ENCODE measurements around the gene PTCH1. TPM values are rescaled to one million over a fixed set of nuclear protein-coding genes. Genes with fewer than 3 reads are reported as not detected.

PTCH1 gene
- total RNA-seq, 2 donors from 2014 or later = 26.0 to 32.9 TPM

GRCh38 chr9:95406121-95406520 is 110.7 kb downstream of the PTCH1 start:
- Histone ChIP-seq H3K27me3 (ENCODE audit: control insufficient read depth, insufficient read depth, low read length, poor library complexity, severe bottlenecking) (no peaks in the 10 kb centered on the region), H3K36me3 (ENCODE audit: control insufficient read depth, insufficient read depth, low read length) (no peaks in the 10 kb centered on the region), H3K4me1 (ENCODE audit: control insufficient read depth, insufficient read depth, low read length) (no peaks in the 10 kb centered on the region), H3K9me3 (ENCODE audit: control insufficient read depth, low read length) (no peaks in the 10 kb centered on the region), H3K4me3 (ENCODE audit: low read length) (no peak overlapping the region), H3K27ac (ENCODE audit: low read depth, low read length) (peak overlapping the region; percentile 49), H3K9ac (ENCODE audit: extremely low read depth, low read length, poor library complexity, severe bottlenecking) (no peak overlapping the region)
- TF ChIP-seq CTCF (conservative IDR thresholded peaks at IDR 0.05) = no peak
- H3K27me3 Mint-ChIP-seq (ENCODE audit: insufficient read depth) = peaks cover 8% of the 10 kb centered on the region
- no peak overlapping the region for H3K4me3 Mint-ChIP-seq
- WGBS, 2 experiments (ENCODE audit: insufficient coverage in 1 of 2, insufficient read length in 1 of 2) = 80 to 84% methylated on average over 2 of the region's 2 CpGs
- H3K4me1 Mint-ChIP-seq = peaks cover 2% of the 10 kb centered on the region
- no peak for DNase-seq
- no peak overlapping the region for H3K27ac Mint-ChIP-seq
- no peaks in the 10 kb centered on the region for H3K36me3 Mint-ChIP-seq (ENCODE audit: low read depth)
- no peaks in the 10 kb centered on the region for H3K9me3 Mint-ChIP-seq

- no peaks in the 10 kb centered on the region for H3K36me3 ChIP-seq (ENCODE audit: control insufficient read depth, insufficient read depth, low read length)
- DNase-seq = no peak
- Mint-ChIP-seq H3K9me3 (peaks cover 7% of the 10 kb centered on the region), H3K4me3 (no peak overlapping the region), H3K27ac (peak overlapping the region; percentile 50), H3K4me1 (peaks cover 10% of the 10 kb centered on the region), H3K27me3 (ENCODE audit: insufficient read depth) (peaks cover 4% of the 10 kb centered on the region), H3K36me3 (ENCODE audit: low read depth) (peaks cover 8% of the 10 kb centered on the region)
- no peaks in the 10 kb centered on the region for H3K9me3 ChIP-seq (ENCODE audit: control insufficient read depth, low read length)
- H3K27me3 ChIP-seq (ENCODE audit: control insufficient read depth, insufficient read depth, low read length, poor library complexity, severe bottlenecking) = no peaks in the 10 kb centered on the region
- no peak for TF ChIP-seq CTCF (conservative IDR thresholded peaks at IDR 0.05)
- 86% methylated on average over 4 of the region's 4 CpGs; no CpG with 5 or more reads in 1 of the 2 experiments for WGBS, 2 experiments (ENCODE audit: insufficient coverage in 1 of 2, insufficient read length in 1 of 2)
- no peak overlapping the region for H3K9ac ChIP-seq (ENCODE audit: extremely low read depth, low read length, poor library complexity, severe bottlenecking)
- no peak overlapping the region for H3K27ac ChIP-seq (ENCODE audit: low read depth, low read length)
- no peak overlapping the region for H3K4me3 ChIP-seq (ENCODE audit: low read length)
- no peaks in the 10 kb centered on the region for H3K4me1 ChIP-seq (ENCODE audit: control insufficient read depth, insufficient read depth, low read length)
These were observed 117.5 kb downstream of the PTCH1 start for GRCh38 chr9:95399261-95399660.

Other genes starting within 250 kb of the PTCH1 start
- 10 to 100 TPM; 17.6 to 23.5 TPM for gene FANCC, start 199.3 kb downstream of the PTCH1 start, total RNA-seq

All from endodermal cell (in vitro differentiated cells).